Astrocyte (in vitro differentiated cells and primary cell): ENCODE data around the gene SLC6A3. TPM values are rescaled to one million over a fixed set of nuclear protein-coding genes. Genes with fewer than 3 reads are reported as not detected.

Source experiments
- DNase-seq: peaks from one replicate; pipeline ENCODE4 v3.0.0-alpha.2; 2010; ENCODE audit warnings: low read depth
- FAIRE-seq: peaks from 2 replicates; lab custom pipeline; 2011; peaks lifted over from hg19 to GRCh38; lab: Jason Lieb, UNC
- H2AFZ ChIP-seq: 2 replicates; pipeline ENCODE4 v1.6.0; 2012; ENCODE audit warnings: low read depth, low read length, inconsistent platforms
- H3K27ac ChIP-seq: 2 replicates; pipeline ENCODE4 v1.5.1; 2011; ENCODE audit warnings: low read depth, low read length, inconsistent platforms
- H3K27me3 ChIP-seq: 2 replicates; pipeline ENCODE4 v1.6.0; 2011; ENCODE audit warnings: low read length, inconsistent platforms; ENCODE audit not compliant: insufficient read depth
- H3K36me3 ChIP-seq: 2 replicates; pipeline ENCODE4 v1.5.1; 2011; ENCODE audit warnings: low read length, inconsistent platforms; ENCODE audit not compliant: insufficient read depth
- H3K4me1 ChIP-seq: 2 replicates; pipeline ENCODE4 v1.5.1; 2011; ENCODE audit warnings: low read length, inconsistent platforms; ENCODE audit not compliant: insufficient read depth
- H3K4me2 ChIP-seq: 2 replicates; pipeline ENCODE4 v1.6.0; 2012; ENCODE audit warnings: low read length, inconsistent platforms
- H3K4me3 ChIP-seq: 2 replicates; pipeline ENCODE4 v1.5.1; 2011; ENCODE audit warnings: low read depth, mild to moderate bottlenecking, low read length, inconsistent platforms; ENCODE audit not compliant: insufficient read depth
- H3K79me2 ChIP-seq: 2 replicates; pipeline ENCODE4 v1.6.0; 2012; ENCODE audit warnings: mild to moderate bottlenecking, low read length, inconsistent platforms; ENCODE audit not compliant: insufficient read depth
- H3K9ac ChIP-seq: 2 replicates; pipeline ENCODE4 v1.6.0; 2012; ENCODE audit warnings: mild to moderate bottlenecking, low read length, inconsistent platforms
- H3K9me3 ChIP-seq: 2 replicates; pipeline ENCODE4 v1.5.1; 2012; ENCODE audit warnings: low read depth, mild to moderate bottlenecking, low read length, inconsistent platforms; ENCODE audit not compliant: insufficient read depth
- H4K20me1 ChIP-seq: 2 replicates; pipeline ENCODE4 v1.6.0; 2012; ENCODE audit warnings: low read length, inconsistent platforms; ENCODE audit not compliant: insufficient read depth
- H3K27ac Mint-ChIP-seq: one replicate; pipeline ENCODE4 v1.8.0; 2021; ENCODE audit warnings: mild to moderate bottlenecking, mixed read lengths; ENCODE audit not compliant: unreplicated experiment
- H3K27me3 Mint-ChIP-seq: one replicate; pipeline ENCODE4 v1.8.0; 2021; ENCODE audit warnings: low read depth, mixed read lengths; ENCODE audit not compliant: unreplicated experiment
- H3K36me3 Mint-ChIP-seq: one replicate; pipeline ENCODE4 v1.8.0; 2021; ENCODE audit warnings: low read depth, mixed read lengths; ENCODE audit not compliant: unreplicated experiment
- H3K4me1 Mint-ChIP-seq: one replicate; pipeline ENCODE4 v1.8.0; 2021; ENCODE audit warnings: low read depth, mixed read lengths; ENCODE audit not compliant: unreplicated experiment
- H3K4me3 Mint-ChIP-seq: one replicate; pipeline ENCODE4 v1.8.0; 2021; ENCODE audit warnings: mild to moderate bottlenecking, moderate library complexity, mixed read lengths; ENCODE audit not compliant: unreplicated experiment
- H3K9me3 Mint-ChIP-seq: one replicate; pipeline ENCODE4 v1.8.0; 2021; ENCODE audit warnings: mild to moderate bottlenecking, mixed read lengths; ENCODE audit not compliant: unreplicated experiment
- CTCF ChIP-seq: IDR thresholded peaks from 2 replicates; pipeline ENCODE4 v1.5.1; 2011; ENCODE audit warnings: low read depth, mild to moderate bottlenecking, inconsistent platforms, low read length, moderate library complexity; ENCODE audit not compliant: insufficient read depth
- EZH2 ChIP-seq: IDR thresholded peaks from 2 replicates; pipeline ENCODE4 v1.6.1; 2012; ENCODE audit warnings: mild to moderate bottlenecking, low read length, inconsistent platforms; ENCODE audit not compliant: insufficient read depth
- total RNA-seq: library from RNA; stranded (reverse); gene quantifications from 2 replicates; pipeline ENCODE4 v1.2.1, GENCODE V29; 2021

Gene SLC6A3
- total RNA-seq, 1 donor from 2014 or later: 0.07 TPM

- DNase-seq: no peak
- H3K4me3 ChIP-seq: no peak overlapping the region
- H3K27me3 Mint-ChIP-seq: peaks cover 67% of the 10 kb centered on the region
Observed at GRCh38 chr5:1443991-1444360, 1.3 kb downstream of the SLC6A3 start.

GRCh38 chr5:1443171-1443570, 2.1 kb downstream of the SLC6A3 start:
- H3K4me1 ChIP-seq: no peaks in the 10 kb centered on the region
- H3K27ac ChIP-seq: no peak overlapping the region
- no peaks in the 10 kb centered on the region for H3K9me3 ChIP-seq
- H3K9me3 Mint-ChIP-seq: peaks cover 16% of the 10 kb centered on the region
- no peaks in the 10 kb centered on the region for H3K4me1 Mint-ChIP-seq
- H3K4me3 Mint-ChIP-seq: no peak overlapping the region
- peaks cover 65% of the 10 kb centered on the region for H3K27me3 Mint-ChIP-seq
- H3K9ac ChIP-seq: no peak overlapping the region
- no peak overlapping the region for H3K27ac Mint-ChIP-seq
- FAIRE-seq: no peak
- no peak overlapping the region for H3K4me2 ChIP-seq
- H3K4me3 ChIP-seq: no peak overlapping the region
- H4K20me1 ChIP-seq: no peaks in the 10 kb centered on the region
- no peak for DNase-seq
- TF ChIP-seq EZH2: no peak
- no peak for TF ChIP-seq CTCF
- peaks cover 2% of the 10 kb centered on the region for H3K36me3 Mint-ChIP-seq
- H3K36me3 ChIP-seq: no peaks in the 10 kb centered on the region
- peaks cover 38% of the 10 kb centered on the region for H3K27me3 ChIP-seq
- no peak overlapping the region for H2AFZ ChIP-seq
- no peaks in the 10 kb centered on the region for H3K79me2 ChIP-seq

More at GRCh38 chr5:1443991-1444360, 1.3 kb downstream of the SLC6A3 start:
- Histone ChIP-seq H3K4me2 (no peak overlapping the region), H3K27ac (no peak overlapping the region), H4K20me1 (no peaks in the 10 kb centered on the region), H3K79me2 (no peaks in the 10 kb centered on the region), H2AFZ (no peak overlapping the region), H3K27me3 (peaks cover 41% of the 10 kb centered on the region), H3K4me1 (no peaks in the 10 kb centered on the region), H3K9ac (no peak overlapping the region), H3K36me3 (no peaks in the 10 kb centered on the region), H3K9me3 (no peaks in the 10 kb centered on the region)
- Mint-ChIP-seq H3K36me3 (peaks cover 5% of the 10 kb centered on the region), H3K9me3 (peaks cover 16% of the 10 kb centered on the region), H3K4me3 (no peak overlapping the region), H3K27ac (no peak overlapping the region), H3K4me1 (no peaks in the 10 kb centered on the region)
- no peak for FAIRE-seq
- TF ChIP-seq CTCF: no peak
- TF ChIP-seq EZH2: no peak

- Histone ChIP-seq H3K36me3 (no peaks in the 10 kb centered on the region), H3K27ac (no peak overlapping the region), H3K27me3 (peaks cover 36% of the 10 kb centered on the region), H2AFZ (no peak overlapping the region), H3K9me3 (no peaks in the 10 kb centered on the region), H3K4me1 (no peaks in the 10 kb centered on the region), H3K9ac (no peak overlapping the region), H3K4me2 (no peak overlapping the region), H3K4me3 (no peak overlapping the region), H3K79me2 (no peaks in the 10 kb centered on the region), H4K20me1 (no peaks in the 10 kb centered on the region)
- TF ChIP-seq EZH2: no peak
- no peak for TF ChIP-seq CTCF
- peaks cover 2% of the 10 kb centered on the region for H3K36me3 Mint-ChIP-seq
- peaks cover 16% of the 10 kb centered on the region for H3K9me3 Mint-ChIP-seq
- H3K4me1 Mint-ChIP-seq: peaks cover 4% of the 10 kb centered on the region
- DNase-seq: no peak
- no peak overlapping the region for H3K4me3 Mint-ChIP-seq
- peaks cover 67% of the 10 kb centered on the region for H3K27me3 Mint-ChIP-seq
- no peak overlapping the region for H3K27ac Mint-ChIP-seq
- no peak for FAIRE-seq
Observed at GRCh38 chr5:1442222-1443145, 2.8 kb downstream of the SLC6A3 start.
